HG02973 (cell line): Measurements from ENCODE around the gene NELFA.

Experiments
- ATAC-seq: cut with Tn5 transposase; IDR thresholded peaks from one replicate; pipeline ENCODE4 v1.9.1; 2021; ENCODE audit warnings: moderate library complexity; ENCODE audit not compliant: unreplicated experiment

Gene NELFA

GRCh38 chr4:2008921-2009650, at the start of gene NELFA:
Gene NELFA (minus strand): TSS chr4:2008974. CDS start chr4:2008959, 15 bp downstream.
- ATAC-seq: peak; percentile 64

DNA sequence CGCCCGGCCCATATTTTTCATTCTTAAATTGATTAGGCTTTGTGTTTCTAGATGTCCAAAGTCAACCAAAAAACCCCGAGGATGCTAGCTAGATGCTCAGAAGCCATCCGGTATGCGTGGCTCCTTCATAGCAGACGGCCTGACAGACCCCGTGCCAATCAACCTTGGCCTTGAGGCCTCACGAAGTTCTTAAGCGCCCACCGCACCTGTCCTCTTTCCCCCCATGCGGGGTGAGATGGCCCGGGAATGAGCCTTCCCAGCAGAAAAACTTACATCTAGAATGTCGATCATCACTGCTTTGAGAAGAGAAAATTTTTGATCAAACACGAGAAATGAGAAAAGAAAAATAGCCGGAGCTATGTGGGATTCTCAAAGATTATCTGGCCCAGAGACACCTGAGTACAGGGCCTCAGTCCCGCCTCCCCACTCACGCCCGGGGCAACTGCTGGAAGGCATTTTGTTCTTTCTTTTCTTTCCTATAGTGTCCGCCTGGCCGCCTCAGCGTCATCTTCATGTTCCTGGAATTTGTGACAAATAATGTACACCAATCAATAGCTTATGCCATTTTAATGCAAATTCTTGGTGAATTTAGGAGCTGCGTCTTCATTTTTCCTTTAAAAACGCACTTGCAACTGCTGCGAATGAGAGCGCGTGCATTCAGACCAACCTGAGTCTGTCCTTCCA, 48.8 kb upstream of the NELFA start:
- ATAC-seq: no peak

GRCh38 chr4:2054217-2054616, 45.4 kb upstream of the NELFA start:
- ATAC-seq: no peak

DNA sequence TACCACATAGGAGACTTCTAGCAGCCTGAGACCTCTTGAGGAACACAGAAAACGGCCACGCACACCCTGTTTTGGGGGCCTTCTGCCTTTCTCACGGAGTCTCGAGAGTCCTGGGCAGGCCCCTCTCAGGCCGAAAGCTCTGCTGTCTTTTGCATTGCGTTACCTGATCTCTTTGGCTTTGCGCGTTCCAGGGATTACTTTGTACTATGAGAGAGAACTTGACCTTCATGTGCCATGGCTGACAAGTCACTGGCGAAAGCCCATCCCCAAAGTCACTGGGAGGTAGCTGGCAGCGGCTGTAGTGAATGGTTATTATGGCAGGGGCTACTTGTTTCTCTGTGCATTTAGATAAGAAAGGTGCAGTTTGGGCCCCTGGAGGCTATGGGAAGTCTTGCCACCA, 42.3 kb upstream of the NELFA start:
- no peak for ATAC-seq

DNA sequence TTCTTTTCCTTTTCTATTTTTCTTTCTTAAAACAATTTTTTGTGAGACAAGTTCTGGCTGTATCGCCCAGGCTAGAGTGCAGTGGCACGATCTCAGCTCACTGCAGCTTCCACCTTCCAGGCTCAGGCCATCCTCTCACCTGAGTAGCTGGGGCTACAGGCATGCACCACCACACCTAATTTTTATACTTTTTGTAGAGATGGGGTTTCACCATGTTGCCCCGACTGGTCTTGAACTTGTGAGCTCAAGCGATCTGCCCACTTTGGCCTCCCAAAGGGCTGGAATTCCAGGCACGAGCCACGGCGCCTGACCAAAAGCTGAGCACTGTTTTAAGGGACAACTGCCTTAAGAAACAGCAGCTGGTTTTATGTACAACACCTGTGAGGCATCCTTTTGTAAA, 41.0 kb upstream of the NELFA start:
- no peak for ATAC-seq

- no peak for ATAC-seq
Observed at GRCh38 chr4:2049381-2049780, 40.6 kb upstream of the NELFA start.

DNA sequence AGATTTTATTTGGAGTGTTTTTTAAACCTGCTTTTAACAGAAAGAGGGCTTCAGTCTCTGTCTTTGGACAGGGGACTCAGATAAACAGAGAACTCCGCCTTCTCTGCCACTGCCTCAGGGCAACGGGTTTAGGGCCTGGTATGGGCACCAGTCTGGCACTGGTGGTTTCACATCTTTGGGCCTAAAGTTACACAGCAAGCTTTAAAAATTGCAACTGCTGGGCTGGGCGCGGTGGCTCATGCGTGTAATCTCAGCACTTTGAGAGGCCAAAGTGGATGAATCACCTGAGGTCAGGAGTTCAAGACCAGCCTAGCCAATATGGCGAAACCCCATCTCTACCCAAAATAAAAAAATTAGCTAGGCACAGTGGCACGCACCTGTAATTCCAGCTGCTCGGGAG, 40.1 kb upstream of the NELFA start:
- no peak for ATAC-seq

DNA sequence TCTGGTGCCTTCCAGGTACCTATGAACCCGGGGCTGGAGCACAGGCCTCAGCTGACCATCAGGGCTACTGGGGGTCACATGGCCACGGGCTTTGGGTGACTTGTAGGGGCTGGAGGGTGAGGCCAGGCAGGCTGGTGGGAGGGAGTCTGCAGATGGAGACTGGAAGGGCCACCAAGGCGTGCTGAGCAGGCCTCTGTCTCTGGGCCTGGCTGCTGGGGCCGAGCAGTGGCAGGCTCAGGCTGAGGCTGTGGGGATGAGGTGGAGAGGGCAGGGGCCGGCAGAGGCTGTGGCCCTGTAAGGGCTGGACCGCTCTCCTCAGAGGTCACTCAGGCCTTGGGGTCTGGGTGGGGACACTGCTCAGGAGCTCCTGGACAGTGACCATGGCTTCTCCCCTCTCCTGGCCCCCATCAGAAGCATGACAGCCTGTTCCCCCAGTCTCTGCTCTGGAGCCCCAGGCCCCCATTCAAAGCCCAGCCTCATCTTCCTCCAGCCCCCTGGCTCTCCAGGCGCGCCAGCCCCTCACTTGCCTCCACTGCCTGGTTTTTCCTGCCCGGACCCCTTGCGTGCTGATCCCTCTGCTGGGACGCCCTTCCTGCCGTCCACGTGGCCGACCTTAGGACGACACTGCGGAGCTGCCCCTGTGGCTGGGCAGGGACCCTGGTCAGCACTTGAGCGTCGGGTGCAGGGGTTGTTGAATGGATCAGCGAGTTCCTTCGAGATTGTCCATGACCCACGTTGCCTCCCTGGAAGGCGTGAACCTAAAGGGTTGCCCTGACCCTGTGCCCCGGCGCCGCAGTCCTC, 39.2 kb upstream of the NELFA start:
- no peak for ATAC-seq

DNA sequence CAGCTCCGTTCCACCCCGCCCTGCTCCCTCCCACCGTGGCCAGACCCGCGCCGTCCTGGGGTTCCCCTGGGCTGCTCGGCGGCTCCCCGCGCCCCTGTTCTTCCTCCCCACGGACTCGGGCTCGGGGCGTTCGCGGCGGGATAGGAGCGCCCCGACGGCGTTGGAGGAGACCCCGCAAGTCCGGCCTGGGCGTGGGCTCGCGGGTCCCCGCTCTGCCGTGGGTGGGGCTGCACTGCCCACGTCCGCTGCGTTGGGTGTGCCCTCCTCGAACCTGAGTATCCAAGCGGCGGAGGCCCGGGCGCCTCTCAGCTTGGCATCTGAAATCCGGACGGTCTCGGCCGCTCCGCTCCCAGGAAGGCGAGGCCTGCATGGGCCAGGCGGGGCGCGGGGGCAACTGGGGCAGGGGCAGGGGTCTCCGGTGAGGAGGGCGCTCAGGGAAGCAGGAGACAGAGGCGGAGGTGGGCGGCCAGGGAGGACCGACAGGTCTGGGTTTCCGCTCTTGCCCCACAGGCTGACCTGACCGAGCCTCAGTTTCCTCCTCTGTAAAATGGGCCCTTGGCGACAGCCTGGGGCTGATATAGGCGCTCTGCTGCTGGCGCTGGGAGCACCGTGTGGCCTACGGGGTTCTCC, 38.4 kb upstream of the NELFA start:
- ATAC-seq: no peak

DNA sequence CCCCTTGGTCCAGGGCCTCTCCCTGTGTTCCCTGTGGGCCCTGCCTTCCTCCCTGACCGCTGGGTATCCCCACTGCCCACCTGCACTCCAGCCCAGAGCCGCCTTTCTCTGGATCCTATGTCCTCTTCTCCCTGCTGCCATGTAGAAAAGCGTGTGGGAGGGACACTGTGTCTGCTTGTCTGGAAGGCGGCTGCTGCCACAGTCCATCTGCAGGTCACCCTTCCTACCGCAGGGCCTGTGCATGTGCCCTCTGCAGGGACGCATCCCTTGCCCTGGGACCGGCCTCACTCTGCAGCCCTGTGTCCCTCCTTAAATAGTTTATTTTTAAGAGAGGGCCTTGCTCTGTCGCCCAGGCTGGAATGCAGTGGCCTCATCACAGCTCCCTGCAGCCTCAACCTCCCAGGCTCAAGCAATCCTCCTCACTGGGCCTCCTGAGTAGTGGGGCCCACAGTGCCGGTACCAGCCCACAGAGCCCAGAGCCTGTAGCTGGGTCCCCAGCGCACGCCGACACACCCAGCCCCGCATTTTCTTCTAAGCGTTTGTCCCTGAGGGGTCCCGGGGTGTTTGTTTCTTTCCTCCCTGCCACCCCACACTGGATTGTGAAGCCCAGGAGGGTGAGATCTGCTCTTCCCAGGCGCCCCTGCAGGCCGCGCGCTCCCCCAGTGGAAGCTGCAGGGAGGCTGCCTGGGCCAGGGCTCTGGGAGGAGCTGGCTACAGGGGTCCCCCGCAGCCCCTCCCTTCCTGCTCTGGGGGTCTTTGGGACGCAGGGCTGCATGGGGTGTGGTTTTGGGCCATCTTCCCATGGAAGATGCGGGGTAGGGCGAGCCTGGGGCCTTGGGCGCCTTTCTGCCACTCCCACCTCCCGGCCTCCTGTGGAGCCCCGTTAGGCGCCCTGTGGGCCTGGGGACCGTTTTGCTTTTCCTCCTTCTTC, 37.5 kb upstream of the NELFA start:
- no peak for ATAC-seq

- ATAC-seq: no peak
Observed at GRCh38 chr4:2045518-2045951, 36.8 kb upstream of the NELFA start.

GRCh38 chr4:2044542-2045517, 36.1 kb upstream of the NELFA start:
- no peak for ATAC-seq

- no peak for ATAC-seq
Observed at GRCh38 chr4:2044119-2044485, 35.3 kb upstream of the NELFA start.

- ATAC-seq: no peak
Observed at GRCh38 chr4:2043396-2044118, 34.8 kb upstream of the NELFA start.

- ATAC-seq: no peak
Observed at GRCh38 chr4:2042947-2043395, 34.2 kb upstream of the NELFA start.

- ATAC-seq: no peak
Observed at GRCh38 chr4:2042204-2042946, 33.6 kb upstream of the NELFA start.

DNA sequence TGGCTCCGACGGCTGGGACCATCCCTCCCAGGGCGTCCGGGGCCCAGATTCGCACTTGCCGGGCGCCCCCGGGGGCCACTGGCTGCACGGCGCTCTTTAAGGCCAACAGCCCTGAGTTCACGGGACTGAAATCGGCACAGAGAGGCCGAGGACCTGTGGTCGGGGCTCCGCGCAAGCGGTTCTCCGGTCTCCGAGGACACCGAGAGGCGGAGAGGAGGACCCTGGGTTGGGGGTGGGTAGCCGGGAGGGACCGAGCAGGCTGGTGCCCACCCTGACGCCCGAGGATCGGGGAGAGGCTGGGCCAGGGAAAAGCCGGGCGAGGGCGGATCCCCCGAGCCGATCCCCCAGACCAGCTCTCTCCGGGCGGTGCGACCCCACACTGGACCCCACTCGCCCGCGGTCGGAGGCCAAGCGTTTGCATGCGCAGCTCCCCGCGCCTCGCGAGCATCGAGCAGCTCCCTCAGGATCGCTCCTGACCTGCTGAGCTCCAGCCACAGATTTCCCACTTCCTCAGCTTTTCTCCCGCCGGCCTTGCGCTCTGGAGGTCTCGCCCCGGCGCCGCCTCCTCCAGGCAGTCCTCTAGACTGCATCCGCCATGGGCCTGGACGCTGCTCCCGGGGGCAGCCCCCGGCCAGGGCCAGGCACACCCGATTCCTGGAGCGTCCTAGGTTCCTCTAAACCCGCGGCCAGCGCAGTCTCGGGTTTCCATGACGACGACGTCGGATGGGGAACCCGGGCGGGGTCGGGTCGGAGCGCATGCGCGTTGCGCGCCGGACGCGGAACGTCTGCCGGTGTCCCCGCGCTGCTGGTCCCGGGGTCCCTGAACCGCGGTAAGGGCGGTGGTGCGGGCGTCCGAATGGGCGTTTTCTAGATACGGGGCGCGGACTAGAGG, 32.7 kb upstream of the NELFA start:
- peak; percentile 62 for ATAC-seq
